H1 (cell line): ENCODE data around the gene MMP7. TPM values are rescaled to one million over a fixed set of nuclear protein-coding genes. Genes with fewer than 3 reads are reported as not detected.

Experiments
- CTCF ChIA-PET: fragments of 300-600 bp; sonication (Branson Sonifier 250); formaldehyde crosslinking; loops from one replicate; lab custom pipeline; 2021; ENCODE audit not compliant: partially characterized antibody; lab: Charles Lee
- POLR2A ChIA-PET: fragments of 300-600 bp; sonication (Branson Sonifier 250); formaldehyde crosslinking; loops from one replicate; lab custom pipeline; 2021; ENCODE audit warnings: inconsistent platforms; ENCODE audit not compliant: partially characterized antibody; lab: Charles Lee
- DNase-seq, 2 experiments: peaks; one replicate each; pipeline versions ENCODE4 v3.0.0 to v3.0.0-alpha.2; 2010 to 2022; ENCODE audit warnings: low spot score in 2 of 2, low read depth in 1 of 2, mixed read lengths in 1 of 2
- FAIRE-seq: peaks from 2 replicates; lab custom pipeline; 2011; peaks lifted over from hg19 to GRCh38; lab: Jason Lieb, UNC
- H2AFZ ChIP-seq: 2 replicates; pipeline ENCODE4 v1.8.1; 2012; ENCODE audit warnings: low read length, inconsistent platforms
- H2AK5ac ChIP-seq: 2 replicates; pipeline ENCODE4 v1.6.1; 2013; ENCODE audit warnings: low read depth, low read length
- H2BK120ac ChIP-seq: replicated peaks from 2 replicates; pipeline ENCODE3; 2013; ENCODE audit warnings: low read depth, low read length, inconsistent platforms
- H2BK12ac ChIP-seq: 2 replicates; pipeline ENCODE4 v1.6.1; 2013; ENCODE audit warnings: low read depth, low read length
- H2BK15ac ChIP-seq: 2 replicates; pipeline ENCODE4 v1.6.1; 2013; ENCODE audit warnings: low read length
- H2BK20ac ChIP-seq: 2 replicates; pipeline ENCODE4 v1.6.1; 2013; ENCODE audit warnings: low read length
- H2BK5ac ChIP-seq: 2 replicates; pipeline ENCODE4 v1.6.1; 2013; ENCODE audit warnings: low read depth, low read length
- H3K14ac ChIP-seq: 2 replicates; pipeline ENCODE4 v1.6.1; 2013; ENCODE audit warnings: inconsistent platforms; ENCODE audit not compliant: insufficient read length
- H3K18ac ChIP-seq: 2 replicates; pipeline ENCODE4 v1.6.1; 2013; ENCODE audit warnings: low read length; ENCODE audit errors: extremely low read depth
- H3K23ac ChIP-seq: 2 replicates; pipeline ENCODE4 v1.6.1; 2013; ENCODE audit warnings: inconsistent platforms; ENCODE audit not compliant: insufficient read length
- H3K23me2 ChIP-seq: 2 replicates; pipeline ENCODE4 v1.6.1; 2013; ENCODE audit warnings: low read depth, low read length
- H3K27ac ChIP-seq: 2 replicates; pipeline ENCODE4 v1.6.1; 2011; ENCODE audit warnings: low read depth, low read length, inconsistent platforms
- H3K27me3 ChIP-seq, 4 experiments: replicated peaks in 1 of 4; 1 replicate in 1 of 4; 2 replicates in 3 of 4; pipeline versions ENCODE4 v1.6.1 to v1.8.1; 2011 to 2013; ENCODE audit warnings: low read length in 3 of 4, mild to moderate bottlenecking in 3 of 4, inconsistent platforms in 2 of 4, mixed read lengths in 2 of 4, moderate library complexity in 1 of 4; ENCODE audit not compliant: control insufficient read depth in 3 of 4, insufficient read depth in 3 of 4; ENCODE audit errors: extremely low read depth in 1 of 4
- H3K36me3 ChIP-seq, 4 experiments: 2 replicates each; pipeline versions ENCODE4 v1.6.1 to v1.8.1; 2011 to 2013; ENCODE audit warnings: mild to moderate bottlenecking in 4 of 4, low read length in 3 of 4, moderate library complexity in 2 of 4, control low read depth in 1 of 4, inconsistent platforms in 1 of 4; ENCODE audit not compliant: insufficient read depth in 4 of 4, control insufficient read depth in 2 of 4
- H3K4ac ChIP-seq: replicated peaks from 2 replicates; pipeline ENCODE3; 2013; ENCODE audit warnings: low read length, low read depth, mixed read lengths, inconsistent platforms; ENCODE audit not compliant: insufficient read length
- H3K4me1 ChIP-seq, 4 experiments: replicated peaks in 1 of 4; 1 replicate in 1 of 4; 2 replicates in 3 of 4; pipeline versions ENCODE4 v1.6.1 to v1.8.1; 2011 to 2013; ENCODE audit warnings: low read length in 3 of 4, inconsistent platforms in 2 of 4, mixed read lengths in 1 of 4; ENCODE audit not compliant: insufficient read depth in 4 of 4, control insufficient read depth in 3 of 4
- H3K4me2 ChIP-seq, 2 experiments: 2 replicates each; pipeline versions ENCODE4 v1.6.1 to v1.8.1; 2011 to 2013; ENCODE audit warnings: low read depth in 2 of 2, low read length in 2 of 2, control low read depth in 1 of 2, inconsistent platforms in 1 of 2, mild to moderate bottlenecking in 1 of 2; ENCODE audit not compliant: insufficient read depth in 1 of 2
- H3K4me3 ChIP-seq, 4 experiments: fragments of 200-600, 300-600 bp in 1 of 4; sonication (generic), shearing (Covaris generic), sonication (Bioruptor Twin) in 1 of 4; 2 replicates each; pipeline versions ENCODE4 v1.5.1 to v1.8.1; 2011 to 2016; ENCODE audit warnings: low read length in 4 of 4, low read depth in 3 of 4, control low read depth in 2 of 4, inconsistent platforms in 2 of 4, mild to moderate bottlenecking in 2 of 4, mixed read lengths in 1 of 4, moderate library complexity in 1 of 4; ENCODE audit not compliant: insufficient read depth in 2 of 4; ENCODE audit errors: extremely low read depth in 1 of 4
- H3K56ac ChIP-seq: replicated peaks from 2 replicates; pipeline ENCODE3; 2013; ENCODE audit warnings: low read depth, mild to moderate bottlenecking, mixed read lengths, low read length, inconsistent platforms; ENCODE audit not compliant: insufficient read length
- H3K79me1 ChIP-seq: 2 replicates; pipeline ENCODE4 v1.6.1; 2013; ENCODE audit warnings: low read depth, low read length, control low read depth
- H3K79me2 ChIP-seq, 2 experiments: 2 replicates each; pipeline versions ENCODE4 v1.6.1 to v1.8.1; 2012 to 2013; ENCODE audit warnings: low read length in 2 of 2, mild to moderate bottlenecking in 2 of 2, inconsistent platforms in 1 of 2; ENCODE audit not compliant: insufficient read depth in 2 of 2, control insufficient read depth in 1 of 2
- H3K9ac ChIP-seq, 4 experiments: replicated peaks in 1 of 4; 1 replicate in 1 of 4; 2 replicates in 3 of 4; pipeline versions ENCODE4 v1.6.1 to v1.8.1; 2011 to 2013; ENCODE audit warnings: low read depth in 3 of 4, low read length in 3 of 4, control low read depth in 2 of 4, mild to moderate bottlenecking in 2 of 4, moderate library complexity in 2 of 4, inconsistent platforms in 1 of 4; ENCODE audit errors: extremely low read depth in 1 of 4
- H3K9me3 ChIP-seq, 2 experiments: 2 replicates each; pipeline versions ENCODE4 v1.6.1 to v1.8.1; 2012 to 2013; ENCODE audit warnings: mild to moderate bottlenecking in 2 of 2, moderate library complexity in 2 of 2, control low read depth in 1 of 2, inconsistent platforms in 1 of 2, low read depth in 1 of 2, low read length in 1 of 2, mixed read lengths in 1 of 2; ENCODE audit not compliant: insufficient read depth in 2 of 2
- H4K20me1 ChIP-seq, 2 experiments: replicated peaks in 1 of 2; 2 replicates each; pipeline versions ENCODE3 to v1.8.1; 2011 to 2013; ENCODE audit warnings: inconsistent platforms in 2 of 2, low read length in 2 of 2, mild to moderate bottlenecking in 1 of 2; ENCODE audit not compliant: insufficient read depth in 2 of 2, control insufficient read depth in 1 of 2
- H4K5ac ChIP-seq: 2 replicates; pipeline ENCODE4 v1.6.1; 2013; ENCODE audit warnings: low read length, low read depth, mixed read lengths, inconsistent platforms; ENCODE audit not compliant: insufficient read length
- H4K8ac ChIP-seq: 2 replicates; pipeline ENCODE4 v1.8.0; 2013; ENCODE audit warnings: mild to moderate bottlenecking, moderate library complexity, low read length, inconsistent platforms; ENCODE audit not compliant: insufficient read depth; ENCODE audit errors: extremely low read depth
- H4K91ac ChIP-seq: replicated peaks from 2 replicates; pipeline ENCODE3; 2013; ENCODE audit warnings: low read length, mixed read lengths, inconsistent platforms; ENCODE audit not compliant: insufficient read length
- BACH1 ChIP-seq: IDR thresholded peaks from 2 replicates; pipeline ENCODE4 v1.6.1; 2012; ENCODE audit warnings: low read length, improper control_type of control experiment
- BRCA1 ChIP-seq: IDR thresholded peaks from 2 replicates; pipeline ENCODE4 v1.6.1; 2012; ENCODE audit warnings: low read depth, low read length, improper control_type of control experiment
- KDM1A ChIP-seq: fragments of 200-600, 300-600 bp; sonication (generic); IDR thresholded peaks from 2 replicates; pipeline ENCODE4 v1.7.1; 2016; ENCODE audit warnings: mild to moderate bottlenecking, low read length, borderline replicate concordance
- PHF8 ChIP-seq: fragments of 200-600 bp; sonication (generic); conservative IDR thresholded peaks from 2 replicates; pipeline ENCODE4 v1.7.1; 2012; ENCODE audit warnings: low read depth, mild to moderate bottlenecking, inconsistent platforms, low read length, moderate library complexity
- POU5F1 ChIP-seq: IDR thresholded peaks from 2 replicates; pipeline ENCODE4 v1.6.1; 2011; ENCODE audit warnings: low read depth, mild to moderate bottlenecking, low read length, moderate library complexity
- RAD21 ChIP-seq, 2 experiments: IDR thresholded peaks in 1 of 2; conservative IDR thresholded peaks in 1 of 2; 2 replicates each; pipeline ENCODE4 v1.6.1; 2011; ENCODE audit warnings: low read depth in 2 of 2, low read length in 2 of 2, improper control_type of control experiment in 1 of 2, inconsistent platforms in 1 of 2, mild to moderate bottlenecking in 1 of 2, moderate library complexity in 1 of 2
- RNF2 ChIP-seq: fragments of 200-900, 300-1000 bp; sonication (generic); IDR thresholded peaks from 2 replicates; pipeline ENCODE4 v1.7.1; 2016; ENCODE audit warnings: borderline replicate concordance, low read depth, mild to moderate bottlenecking, antibody characterized with exemption, low read length; ENCODE audit not compliant: poor library complexity, severe bottlenecking; ENCODE audit errors: missing control alignments
- RXRA ChIP-seq: IDR thresholded peaks from 2 replicates; pipeline ENCODE4 v1.6.1; 2011; ENCODE audit warnings: low read depth, mild to moderate bottlenecking, low read length, moderate library complexity; ENCODE audit not compliant: insufficient read depth
- SRF ChIP-seq: IDR thresholded peaks from 2 replicates; pipeline ENCODE4 v1.6.1; 2011; ENCODE audit warnings: mild to moderate bottlenecking, low read depth, low read length, moderate library complexity
- WGBS, 2 experiments: shearing (Covaris generic) in 1 of 2; methylation state at CpG; one replicate each; pipeline versions ENCODE4 v1.1.6 to v1.1.7; 2013 to 2015; ENCODE audit warnings: low lambda C conversion rate in 2 of 2, mixed read lengths in 2 of 2, inconsistent platforms in 1 of 2, low coverage in 1 of 2, missing lambda C conversion rate in 1 of 2; ENCODE audit not compliant: insufficient replicate concordance in 2 of 2, insufficient coverage in 1 of 2, insufficient read length in 1 of 2; ENCODE audit errors: extremely low coverage in 1 of 2, missing lambda C conversion rate in 1 of 2; 5-methylcytosine and 5-hydroxymethylcytosine counted together
- polyA plus RNA-seq, 7 experiments: library from polyadenylated mRNA; depleted of rRNA in 3 of 7; stranded (reverse) in 5 of 7; unstranded in 2 of 7; fragments of >200 nt in 5 of 7; fragments of 200-250 nt in 2 of 7; gene quantifications; 1 replicate in 5 of 7; 2 replicates in 1 of 7; 4 replicates in 1 of 7; pipeline versions ENCODE4 v1.2.1 to v1.2.3, GENCODE V29; 2011 to 2013; ENCODE audit warnings: missing spikeins in 2 of 7, mixed read lengths in 2 of 7
- total RNA-seq: library from RNA; stranded (reverse); fragmentation: NEBNext Ultra II Directional; extraction: Animal tissue kit (Norgen Biotek cat#: 25700); gene quantifications from 2 replicates; pipeline ENCODE4 v1.2.1, GENCODE V29; 2021
- TF ChIP-seq, protein P1 (sequence below): IDR thresholded peaks from 2 replicates; pipeline ENCODE4 v1.6.1; 2011; ENCODE audit warnings: low read length, improper control_type of control experiment
- TF ChIP-seq, protein P2 (sequence below): IDR thresholded peaks from 2 replicates; pipeline ENCODE4 v1.6.1; 2012; ENCODE audit warnings: inconsistent platforms

The MMP7 gene
- total and polyA plus RNA-seq, 2 of the 8 experiments (the other 6 are each of a cell fraction or from before 2014, with no cell fraction given), result not detected

DNA sequence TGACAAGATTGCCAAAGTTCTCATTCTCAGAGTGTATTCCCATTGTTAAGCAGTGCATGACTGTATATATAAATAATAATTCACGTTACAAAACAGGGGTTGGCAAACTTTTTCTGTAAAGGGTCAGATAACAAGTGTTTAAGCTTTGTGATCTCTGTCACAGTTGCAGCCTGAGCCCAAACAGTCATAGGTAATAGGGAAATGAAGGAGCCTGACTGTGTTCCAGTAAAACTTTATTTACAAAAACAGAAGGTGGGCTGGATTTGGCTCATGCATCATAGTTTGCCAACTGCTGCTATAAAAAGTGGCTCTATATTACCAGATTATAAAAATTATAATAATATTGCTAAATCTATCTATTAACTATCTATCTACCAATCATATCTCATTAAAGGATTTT lies 3.5 kb downstream of the MMP7 start:
- H3K79me1 ChIP-seq, result no peaks in the 10 kb centered on the region
- CTCF ChIA-PET, result interaction anchor here (0.6 to 1.3 kb wide), 4 partner anchors 8 to 86 kb away, joined by 3 to 5 read pairs (median 4); no protein-coding TSS in a partner anchor
- no peaks in the 10 kb centered on the region for H3K9me3 ChIP-seq
- no peaks in the 10 kb centered on the region; a peak in 2 of 7 replicates for H3K4me1 ChIP-seq
- H3K56ac ChIP-seq, result no peak overlapping the region
- H4K5ac ChIP-seq, result no peak overlapping the region
- H2BK12ac ChIP-seq, result no peak overlapping the region
- H3K23me2 ChIP-seq, result no peaks in the 10 kb centered on the region
- H3K4ac ChIP-seq, result no peak overlapping the region
- no peak overlapping the region for H3K9ac ChIP-seq
- DNase-seq (no peak), FAIRE-seq (no peak)
- POLR2A ChIA-PET, result no interaction called here
- no peak overlapping the region for H2BK20ac ChIP-seq
- H2AK5ac ChIP-seq, result no peak overlapping the region
- H4K20me1 ChIP-seq, result peaks cover 0 to 1% of the 10 kb centered on the region in 2 experiments
- no peak overlapping the region for H3K4me2 ChIP-seq
- H3K18ac ChIP-seq, result no peak overlapping the region
- H4K8ac ChIP-seq, result no peak overlapping the region
- no peak overlapping the region for H3K4me3 ChIP-seq
- H3K14ac ChIP-seq, result no peak overlapping the region
- no peak overlapping the region for H2BK15ac ChIP-seq
- H2AFZ ChIP-seq, result no peak overlapping the region
- no peak overlapping the region for H2BK5ac ChIP-seq
- no peaks in the 10 kb centered on the region for H3K79me2 ChIP-seq
- no peak overlapping the region for H3K23ac ChIP-seq
- H3K27me3 ChIP-seq, result no peaks in the 10 kb centered on the region
- H2BK120ac ChIP-seq, result no peak overlapping the region
- no peak overlapping the region for H3K27ac ChIP-seq
- no peaks in the 10 kb centered on the region for H3K36me3 ChIP-seq
- H4K91ac ChIP-seq, result no peak overlapping the region
- WGBS, 2 experiments, result 81% methylated on average over 1 of the region's 1 CpG; no CpG with 5 or more reads in 1 of the 2 experiments
- TF ChIP-seq, protein P1, sequence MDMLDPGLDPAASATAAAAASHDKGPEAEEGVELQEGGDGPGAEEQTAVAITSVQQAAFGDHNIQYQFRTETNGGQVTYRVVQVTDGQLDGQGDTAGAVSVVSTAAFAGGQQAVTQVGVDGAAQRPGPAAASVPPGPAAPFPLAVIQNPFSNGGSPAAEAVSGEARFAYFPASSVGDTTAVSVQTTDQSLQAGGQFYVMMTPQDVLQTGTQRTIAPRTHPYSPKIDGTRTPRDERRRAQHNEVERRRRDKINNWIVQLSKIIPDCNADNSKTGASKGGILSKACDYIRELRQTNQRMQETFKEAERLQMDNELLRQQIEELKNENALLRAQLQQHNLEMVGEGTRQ, result no peak
- TF ChIP-seq RXRA (no peak), KDM1A (no peak), BRCA1 (no peak), PHF8 (no peak), POU5F1 (no peak), SRF (no peak), BACH1 (no peak), RNF2 (no peak), RAD21 (IDR thresholded peaks at IDR 0.05 in 1 of 2, conservative IDR thresholded peaks at IDR 0.05 in 1 of 2; ENCODE audit: low read depth in 2 of 2, low read length in 2 of 2) (no peak)
- TF ChIP-seq, protein P2, sequence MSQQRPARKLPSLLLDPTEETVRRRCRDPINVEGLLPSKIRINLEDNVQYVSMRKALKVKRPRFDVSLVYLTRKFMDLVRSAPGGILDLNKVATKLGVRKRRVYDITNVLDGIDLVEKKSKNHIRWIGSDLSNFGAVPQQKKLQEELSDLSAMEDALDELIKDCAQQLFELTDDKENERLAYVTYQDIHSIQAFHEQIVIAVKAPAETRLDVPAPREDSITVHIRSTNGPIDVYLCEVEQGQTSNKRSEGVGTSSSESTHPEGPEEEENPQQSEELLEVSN, result no peak
